Mucosa of descending colon (tissue), 3 donors: ENCODE data around the gene COL6A5. TPM values are rescaled to one million over a fixed set of nuclear protein-coding genes. Genes with fewer than 3 reads are reported as not detected.

Source experiments
- ATAC-seq: fragments of 200-7000 bp; cut with Tn5 transposase; one replicate; pipeline ENCODE4 v1.9.1; 2020; ENCODE audit warnings: mild to moderate bottlenecking, moderate library complexity
- DNase-seq, 3 donors: peaks; one replicate each; pipeline ENCODE4 v3.0.0-alpha.2; 2020
- H3K36me3 ChIP-seq: fragments of 200-600 bp; one replicate; pipeline ENCODE4 v1.8.0; 2021; ENCODE audit warnings: low read depth, mild to moderate bottlenecking
- H3K4me1 ChIP-seq: fragments of 200-600 bp; one replicate; pipeline ENCODE4 v1.8.0; 2021; ENCODE audit warnings: low read depth, mild to moderate bottlenecking
- H3K4me3 ChIP-seq: fragments of 200-600 bp; one replicate; pipeline ENCODE4 v1.8.0; 2021; ENCODE audit warnings: mild to moderate bottlenecking
- H3K9me3 ChIP-seq: fragments of 200-600 bp; one replicate; pipeline ENCODE4 v1.8.0; 2021; ENCODE audit warnings: mild to moderate bottlenecking
- CTCF ChIP-seq: fragments of 200-600 bp; IDR thresholded peaks from one replicate; pipeline ENCODE4 v1.8.0; 2022; ENCODE audit warnings: antibody characterized with exemption, mild to moderate bottlenecking
- intact Hi-C, 2 donors: fragments of 100-400 bp; cut with DNase I in 1 of 2; cut with micrococcal nuclease in 1 of 2; formaldehyde crosslinking; loops; one replicate each; pipeline versions ENCODE4 v1.11.0 to v1.11.1; 2022; cut with DNase I, micrococcal nuclease
- total RNA-seq, 3 donors: library from RNA; stranded (reverse); fragmentation: NEBNext Ultra II Directional in 2 of 3; extraction: Animal tissue kit (Norgen Biotek cat#: 25700) in 2 of 3; gene quantifications; one replicate each; pipeline versions ENCODE4 v1.2.1 to v1.2.4, GENCODE V29; 2021 to 2023
- donor health status: DM: no; HTN: no; CAD: no; lungs with moderate emphysema.
- donor health status: DM: no; HTN: no; CAD: no.
- donor health status: DM: no; HTN: yes; CAD: no.

The COL6A5 gene
- total RNA-seq, 3 donors from 2014 or later, result 0.06 TPM; not detected in 2

GRCh38 chr3:130522399-130522798 is 176.9 kb downstream of the COL6A5 start:
- ATAC-seq (no peak), DNase-seq (no peak)
- Histone ChIP-seq H3K36me3 (no peaks in the 10 kb centered on the region), H3K9me3 (no peaks in the 10 kb centered on the region), H3K4me1 (no peaks in the 10 kb centered on the region), H3K4me3 (no peak overlapping the region)
- intact Hi-C loops, result no loop called here
- TF ChIP-seq CTCF, result no peak

GRCh38 chr3:130527426-130527825 is 182.0 kb downstream of the COL6A5 start:
- Histone ChIP-seq H3K36me3 (no peaks in the 10 kb centered on the region), H3K9me3 (no peaks in the 10 kb centered on the region), H3K4me1 (no peaks in the 10 kb centered on the region), H3K4me3 (no peak overlapping the region)
- DNase-seq (no peak), ATAC-seq (no peak)
- intact Hi-C loops, result no loop called here
- no peak for TF ChIP-seq CTCF

- Histone ChIP-seq H3K9me3 (no peaks in the 10 kb centered on the region), H3K36me3 (no peaks in the 10 kb centered on the region), H3K4me3 (no peak overlapping the region), H3K4me1 (no peaks in the 10 kb centered on the region)
- intact Hi-C loops, result no loop called here
- ATAC-seq, result no peak
- TF ChIP-seq CTCF, result no peak
- no peak for DNase-seq
Observed at GRCh38 chr3:130528120-130528519, 182.6 kb downstream of the COL6A5 start.

GRCh38 chr3:130529486-130530215 is 184.2 kb downstream of the COL6A5 start:
- Histone ChIP-seq H3K4me3 (no peak overlapping the region), H3K9me3 (no peaks in the 10 kb centered on the region), H3K4me1 (no peaks in the 10 kb centered on the region), H3K36me3 (no peaks in the 10 kb centered on the region)
- TF ChIP-seq CTCF, result no peak
- intact Hi-C loops, result no loop called here
- ATAC-seq, result peak; percentile 16
- no peak for DNase-seq

GRCh38 chr3:130533247-130533646 is 187.8 kb downstream of the COL6A5 start:
- no peaks in the 10 kb centered on the region for H3K9me3 ChIP-seq
- TF ChIP-seq CTCF, result no peak

More at GRCh38 chr3:130533247-130533646, 187.8 kb downstream of the COL6A5 start:
- H3K4me1 ChIP-seq, result no peaks in the 10 kb centered on the region
- DNase-seq, result no peak
- ATAC-seq, result no peak
- H3K36me3 ChIP-seq, result no peaks in the 10 kb centered on the region
- intact Hi-C loops, result no loop called here
- H3K4me3 ChIP-seq, result no peak overlapping the region

Other genes with a start within 250 kb of the COL6A5 start
- gene COL6A6, start 171.5 kb downstream of the COL6A5 start, total RNA-seq, result under 1 TPM in 1 of 3 donors, not detected in 2; 0.05 TPM